ENCODE measurements around the gene KLHL34. TPM values are rescaled to one million over a fixed set of nuclear protein-coding genes. Genes with fewer than 3 reads are reported as not detected.

KLHL34 gene
- total and polyA plus RNA-seq, 11 donors, result 3.3 to 12.3 (median 5.0) TPM

DNA sequence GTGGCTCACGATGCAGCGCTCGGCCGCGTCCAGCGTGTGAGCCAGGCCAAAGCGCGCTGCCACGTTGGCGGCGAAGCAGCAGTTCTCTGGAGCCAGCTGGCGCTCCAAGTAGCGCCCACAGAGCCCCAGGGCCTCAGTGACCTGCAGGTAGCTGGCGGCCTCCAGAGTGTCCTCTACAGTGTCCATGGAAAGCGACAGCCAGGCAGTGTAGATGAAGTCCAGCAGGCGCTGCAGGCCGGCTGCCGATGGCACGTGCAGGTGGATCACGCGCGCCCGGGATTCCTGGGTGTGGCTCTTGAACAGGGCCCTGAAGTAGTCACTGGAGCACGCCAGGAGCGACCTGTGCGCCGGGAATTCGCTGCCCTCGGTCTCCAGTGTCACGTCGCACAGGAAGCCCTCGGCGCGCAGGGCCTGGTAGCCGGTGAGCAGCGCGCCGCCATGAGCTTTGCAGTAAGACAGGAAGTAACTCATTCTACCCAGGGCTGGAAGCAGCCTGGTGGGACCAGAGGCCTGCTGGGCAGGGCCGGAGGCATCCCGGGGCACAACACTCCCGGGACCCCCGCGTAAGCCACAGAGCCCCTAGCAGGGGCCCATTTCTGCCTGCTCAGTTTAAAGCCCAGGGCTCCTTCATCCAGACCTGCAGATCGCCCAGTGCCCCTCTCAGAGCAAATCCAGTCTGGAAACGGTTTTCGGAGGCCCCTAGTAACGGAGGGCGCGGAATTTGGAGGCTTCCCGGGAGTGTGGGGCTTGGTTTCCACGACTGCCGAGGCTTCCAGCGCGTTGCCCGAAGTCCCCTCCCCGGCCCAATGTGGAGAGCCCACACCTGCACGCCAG, 595 bp downstream of the KLHL34 start:
- ATAC-seq, result no peak
- Histone ChIP-seq H3K4me3 (peak overlapping the region in 10 of 12 donors; percentile 27 to 58 (median 46)), H3K27ac (peak overlapping the region in 9 of 12 donors; percentile 31 to 92 (median 78))

DNA sequence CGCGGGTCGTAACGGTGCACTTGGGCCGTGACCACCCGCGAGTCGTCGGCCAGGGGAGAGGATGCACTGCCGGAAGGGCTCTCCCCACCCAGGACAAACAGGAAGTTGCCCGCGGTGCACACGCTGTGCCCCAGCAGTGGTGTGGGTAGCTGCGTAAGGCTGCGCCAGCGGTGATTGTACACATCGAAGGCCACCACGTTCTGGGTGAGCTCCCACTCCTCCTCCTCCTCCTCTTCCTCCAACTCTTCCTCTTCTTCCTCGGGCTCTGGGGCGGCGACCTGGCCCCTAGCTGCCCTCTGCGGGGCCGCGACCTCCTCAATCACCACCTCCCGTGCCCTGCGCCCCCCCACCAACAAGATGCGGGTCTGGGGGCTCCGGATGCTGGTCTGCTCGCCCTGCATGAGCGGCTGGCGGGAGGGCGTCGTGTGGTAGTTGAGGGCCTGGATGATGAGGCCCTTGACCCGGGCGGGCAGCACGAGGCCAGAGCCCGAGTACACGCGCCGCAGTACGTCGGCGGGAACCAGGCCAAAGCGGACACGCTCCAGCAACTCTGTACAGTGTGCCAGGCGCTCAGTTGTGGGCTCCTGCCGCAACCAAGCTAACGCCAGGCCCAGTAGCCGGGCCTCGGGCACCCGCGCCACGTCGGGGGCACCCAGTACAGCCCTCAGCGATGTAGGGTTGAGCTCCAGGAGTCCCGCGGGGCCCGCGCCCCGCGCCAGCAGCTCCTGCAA, 1.4 kb downstream of the KLHL34 start:
- no peaks in the 10 kb centered on the region for H3K36me3 ChIP-seq
- intact Hi-C loops (cut with DNase I), result no loop called here
- no peaks in the 10 kb centered on the region for H3K4me1 ChIP-seq
- peaks cover 0 to 4% (median 0%) of the 10 kb centered on the region in 12 donors for H3K9me3 ChIP-seq
- no peak for TF ChIP-seq POLR2A (IDR thresholded peaks at IDR 0.05)
- TF ChIP-seq, protein P1, sequence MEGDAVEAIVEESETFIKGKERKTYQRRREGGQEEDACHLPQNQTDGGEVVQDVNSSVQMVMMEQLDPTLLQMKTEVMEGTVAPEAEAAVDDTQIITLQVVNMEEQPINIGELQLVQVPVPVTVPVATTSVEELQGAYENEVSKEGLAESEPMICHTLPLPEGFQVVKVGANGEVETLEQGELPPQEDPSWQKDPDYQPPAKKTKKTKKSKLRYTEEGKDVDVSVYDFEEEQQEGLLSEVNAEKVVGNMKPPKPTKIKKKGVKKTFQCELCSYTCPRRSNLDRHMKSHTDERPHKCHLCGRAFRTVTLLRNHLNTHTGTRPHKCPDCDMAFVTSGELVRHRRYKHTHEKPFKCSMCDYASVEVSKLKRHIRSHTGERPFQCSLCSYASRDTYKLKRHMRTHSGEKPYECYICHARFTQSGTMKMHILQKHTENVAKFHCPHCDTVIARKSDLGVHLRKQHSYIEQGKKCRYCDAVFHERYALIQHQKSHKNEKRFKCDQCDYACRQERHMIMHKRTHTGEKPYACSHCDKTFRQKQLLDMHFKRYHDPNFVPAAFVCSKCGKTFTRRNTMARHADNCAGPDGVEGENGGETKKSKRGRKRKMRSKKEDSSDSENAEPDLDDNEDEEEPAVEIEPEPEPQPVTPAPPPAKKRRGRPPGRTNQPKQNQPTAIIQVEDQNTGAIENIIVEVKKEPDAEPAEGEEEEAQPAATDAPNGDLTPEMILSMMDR (IDR thresholded peaks at IDR 0.05), result no peak
- H3K4me3 ChIP-seq, result peak overlapping the region in 2 of 12 donors; percentile 17 to 31
- ATAC-seq (no peak), DNase-seq (peak in 2 of 5 donors; percentile 23 to 47)
- WGBS, 4 donors, result 60 to 77% (median 69%) methylated on average over 43 to 61 of the region's 61 CpGs
- no peak overlapping the region for H3K27ac ChIP-seq
- H3K27me3 ChIP-seq, result peaks cover 0 to 28% (median 0%) of the 10 kb centered on the region in 9 donors

More for the DNA sequence above, 595 bp downstream of the KLHL34 start:
- TF ChIP-seq, protein P1 (IDR thresholded peaks at IDR 0.05), result no peak
- no peak for TF ChIP-seq POLR2A (IDR thresholded peaks at IDR 0.05)
- intact Hi-C loops (cut with DNase I), result no loop called here
- Histone ChIP-seq H3K4me1 (no peaks in the 10 kb centered on the region), H3K36me3 (no peaks in the 10 kb centered on the region), H3K9me3 (peaks cover 0 to 4% (median 0%) of the 10 kb centered on the region in 12 donors), H3K27me3 (peaks cover 0 to 28% (median 0%) of the 10 kb centered on the region in 9 donors)
- peak in 1 of 5 donors; percentile 43 for DNase-seq
- 45 to 52% (median 49%) methylated on average over 19 to 57 of the region's 57 CpGs for WGBS, 4 donors

DNA sequence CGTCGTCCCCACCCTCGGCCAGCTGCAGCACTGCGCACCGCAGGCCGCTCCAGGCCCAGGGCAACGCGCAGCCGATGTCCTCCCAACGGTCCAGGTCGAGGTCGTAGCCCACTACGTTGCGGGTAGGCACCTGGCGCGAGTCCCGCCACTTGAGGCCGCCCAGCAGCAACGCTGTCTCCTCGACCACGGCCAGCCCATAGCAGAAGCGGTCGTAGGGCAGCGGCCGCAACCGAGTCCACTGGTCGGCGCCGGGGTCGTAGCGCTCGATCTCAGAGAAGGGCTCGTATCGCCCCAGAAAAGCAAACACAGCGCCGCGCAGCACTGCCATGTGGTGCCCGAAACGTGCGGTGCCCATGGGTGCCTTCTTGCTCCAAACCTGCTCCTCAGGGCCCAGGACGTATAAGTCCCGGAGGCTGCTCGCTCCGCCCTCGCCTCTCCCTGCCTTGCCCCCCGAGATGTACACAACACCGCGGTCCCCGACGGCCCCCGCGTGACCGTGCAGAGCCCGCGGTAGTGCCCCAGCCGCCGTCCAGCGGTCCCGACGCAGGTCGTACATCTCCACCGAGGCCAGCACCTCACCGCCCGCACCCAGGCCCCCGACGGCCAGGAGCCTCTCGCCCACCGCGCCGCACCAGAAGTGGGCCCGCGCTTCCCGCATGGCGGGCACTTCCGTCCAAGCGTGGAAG, 2.1 kb downstream of the KLHL34 start:
- TF ChIP-seq, protein P1 (IDR thresholded peaks at IDR 0.05), result no peak
- TF ChIP-seq POLR2A (IDR thresholded peaks at IDR 0.05), result no peak
- peak overlapping the region in 5 of 12 donors; percentile 3 to 31 (median 9) for H3K4me3 ChIP-seq
- H3K9me3 ChIP-seq, result peaks cover 0 to 4% (median 0%) of the 10 kb centered on the region in 12 donors
- intact Hi-C loops (cut with DNase I), result no loop called here
- ATAC-seq (no peak), DNase-seq (peak in 2 of 5 donors; percentile 24 to 25)
- H3K27me3 ChIP-seq, result peaks cover 0 to 28% (median 0%) of the 10 kb centered on the region in 9 donors
- no peaks in the 10 kb centered on the region for H3K4me1 ChIP-seq
- no peak overlapping the region for H3K27ac ChIP-seq
- WGBS, 4 donors, result 37 to 57% (median 45%) methylated on average over 51 to 76 of the region's 76 CpGs
- no peaks in the 10 kb centered on the region for H3K36me3 ChIP-seq
